Measurements from ENCODE around the gene KITLG.
A peak's percentile ranks its signal among the peaks of the same experiment; 100 is the strongest.

KITLG gene

DNA sequence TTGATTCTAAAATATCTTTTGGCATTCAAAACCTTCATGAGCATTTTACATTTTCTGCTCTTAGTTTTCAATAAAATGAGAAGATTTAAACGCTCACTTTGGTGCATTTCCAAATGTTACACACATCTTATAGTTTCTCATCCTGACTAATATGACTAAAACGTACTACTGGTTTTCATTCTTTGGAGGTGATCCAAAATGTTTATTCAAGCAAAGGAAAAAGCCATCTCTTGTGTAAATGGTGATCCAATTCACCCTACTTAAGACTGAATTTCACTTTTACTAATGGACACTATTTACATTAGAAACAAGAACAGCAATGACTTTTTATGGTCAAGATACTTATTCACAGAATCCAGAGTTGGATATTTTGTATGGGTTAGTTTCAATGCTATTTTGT is 86.6 kb downstream of the KITLG start:
- no peak overlapping the region for H3K23ac ChIP-seq (ENCODE audit: low read depth, low read length, poor library complexity)
- no peak overlapping the region for H3K4me2 ChIP-seq (ENCODE audit: insufficient read depth, low read length, poor library complexity, severe bottlenecking)
- H2BK120ac ChIP-seq (ENCODE audit: low read depth, low read length): no peak overlapping the region
- H2AK5ac ChIP-seq (ENCODE audit: low read depth, low read length): no peak overlapping the region
- H3K27me3 ChIP-seq (ENCODE audit: control insufficient read depth in 3 of 3, insufficient read depth in 3 of 3, low read depth in 1 of 3, low read length in 3 of 3): no peaks in the 10 kb centered on the region
- no CpG with 5 or more reads among the region's 2 CpGs for WGBS, 2 donors (ENCODE audit: extremely low coverage in 2 of 2, insufficient read length in 2 of 2, insufficient replicate concordance in 1 of 2)
- no peak overlapping the region for H3K18ac ChIP-seq (ENCODE audit: low read length)
- H3K4ac ChIP-seq (ENCODE audit: low read length): no peak overlapping the region
- H3K9ac ChIP-seq (ENCODE audit: low read depth, low read length, poor library complexity): no peak overlapping the region
- H2BK15ac ChIP-seq (ENCODE audit: low read length): no peak overlapping the region
- no peak overlapping the region for H2AFZ ChIP-seq (ENCODE audit: low read length)
- no peak overlapping the region for H3K14ac ChIP-seq (ENCODE audit: low read length)
- H3K9me3 ChIP-seq (replicated peaks in 1 of 2; ENCODE audit: control insufficient read depth in 2 of 2, insufficient read depth in 1 of 2, low read depth in 1 of 2, low read length in 2 of 2): no peaks in the 10 kb centered on the region
- DNase-seq (ENCODE audit: low spot score): no peak
- H3K27ac ChIP-seq (replicated peaks; ENCODE audit: low read length): no peak overlapping the region
- H3K79me1 ChIP-seq (ENCODE audit: low read depth, low read length): no peaks in the 10 kb centered on the region
- no peaks in the 10 kb centered on the region for H3K4me1 ChIP-seq (ENCODE audit: control insufficient read depth in 2 of 2, insufficient read depth in 1 of 2, low read depth in 1 of 2, low read length in 2 of 2)
- no peak overlapping the region for H2BK12ac ChIP-seq (ENCODE audit: low read length)
- no peak overlapping the region for H2BK5ac ChIP-seq (ENCODE audit: low read length)
- no peak overlapping the region for H3K4me3 ChIP-seq (ENCODE audit: low read length in 2 of 2)
- no peak overlapping the region for H4K91ac ChIP-seq (ENCODE audit: low read depth, low read length, poor library complexity)
- no peak overlapping the region for H4K8ac ChIP-seq (ENCODE audit: low read depth, low read length)
- H3K36me3 ChIP-seq (replicated peaks in 1 of 2; ENCODE audit: control insufficient read depth in 2 of 2, insufficient read depth in 2 of 2, low read length in 2 of 2): peaks cover 0 to 8% of the 10 kb centered on the region in 2 donors

DNA sequence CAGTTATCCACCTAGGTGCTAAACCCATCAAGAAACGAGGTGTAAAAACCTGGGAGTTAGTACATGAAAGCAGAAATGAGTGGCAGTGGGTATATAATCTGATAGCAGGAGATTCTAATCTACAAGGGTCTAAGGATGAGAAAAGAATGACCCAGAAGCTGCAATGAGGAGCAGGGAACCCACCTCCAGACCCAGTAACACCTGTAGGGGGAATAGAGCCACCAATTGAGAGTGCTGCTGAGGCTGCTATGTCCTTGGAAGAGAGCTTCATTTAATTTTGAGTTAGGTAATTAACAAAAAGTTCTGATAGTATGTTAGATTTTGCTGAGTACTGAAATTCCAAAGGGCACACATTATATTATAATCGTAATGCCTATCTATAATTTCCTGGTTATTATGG is 89.8 kb downstream of the KITLG start:
- Histone ChIP-seq H2BK12ac (ENCODE audit: low read length) (no peak overlapping the region), H3K9ac (ENCODE audit: low read depth, low read length, poor library complexity) (no peak overlapping the region), H3K14ac (ENCODE audit: low read length) (no peak overlapping the region)

DNA sequence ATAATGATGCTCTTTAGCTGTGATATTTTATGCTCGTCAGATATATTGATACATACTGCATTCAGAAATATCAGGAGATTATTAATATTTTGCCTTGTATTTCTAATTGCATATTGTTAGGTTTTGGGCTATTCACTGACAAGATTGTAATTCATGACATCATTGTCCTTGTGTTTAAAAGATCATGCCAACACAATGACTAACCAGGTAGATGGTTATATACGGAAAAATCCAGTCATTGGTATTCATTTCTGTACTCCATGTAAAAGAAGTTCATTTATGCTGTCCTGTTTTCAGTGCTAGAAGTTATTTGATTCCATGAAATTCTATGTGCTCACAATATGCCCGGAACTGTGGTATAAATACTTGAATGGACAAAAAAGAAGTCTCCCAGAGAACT is 107.5 kb downstream of the KITLG start:
- H3K23ac ChIP-seq (ENCODE audit: low read depth, low read length, poor library complexity): no peak overlapping the region
- no peak overlapping the region for H2BK12ac ChIP-seq (ENCODE audit: low read length)
- H3K79me1 ChIP-seq (ENCODE audit: low read depth, low read length): no peaks in the 10 kb centered on the region
- no peak overlapping the region for H3K27ac ChIP-seq (replicated peaks; ENCODE audit: low read length)
- H3K4me3 ChIP-seq (ENCODE audit: low read length in 2 of 2): no peak overlapping the region
- H3K4me2 ChIP-seq (ENCODE audit: insufficient read depth, low read length, poor library complexity, severe bottlenecking): no peak overlapping the region
- H4K8ac ChIP-seq (ENCODE audit: low read depth, low read length): no peak overlapping the region
- H3K18ac ChIP-seq (ENCODE audit: low read length): no peak overlapping the region
- no peak for DNase-seq (ENCODE audit: low spot score)
- H3K14ac ChIP-seq (ENCODE audit: low read length): no peak overlapping the region
- H3K36me3 ChIP-seq (replicated peaks in 1 of 2; ENCODE audit: control insufficient read depth in 2 of 2, insufficient read depth in 2 of 2, low read length in 2 of 2): no peaks in the 10 kb centered on the region
- H3K9me3 ChIP-seq (replicated peaks in 1 of 2; ENCODE audit: control insufficient read depth in 2 of 2, insufficient read depth in 1 of 2, low read depth in 1 of 2, low read length in 2 of 2): no peaks in the 10 kb centered on the region
- H3K4ac ChIP-seq (ENCODE audit: low read length): no peak overlapping the region
- H3K9ac ChIP-seq (ENCODE audit: low read depth, low read length, poor library complexity): no peak overlapping the region
- no peak overlapping the region for H2BK120ac ChIP-seq (ENCODE audit: low read depth, low read length)
- H2AK5ac ChIP-seq (ENCODE audit: low read depth, low read length): no peak overlapping the region
- peaks cover 2 to 8% of the 10 kb centered on the region in 2 donors for H3K4me1 ChIP-seq (ENCODE audit: control insufficient read depth in 2 of 2, insufficient read depth in 1 of 2, low read depth in 1 of 2, low read length in 2 of 2)
- no peak overlapping the region for H4K91ac ChIP-seq (ENCODE audit: low read depth, low read length, poor library complexity)
- H3K27me3 ChIP-seq (ENCODE audit: control insufficient read depth in 3 of 3, insufficient read depth in 3 of 3, low read depth in 1 of 3, low read length in 3 of 3): no peaks in the 10 kb centered on the region
- no peak overlapping the region for H2BK5ac ChIP-seq (ENCODE audit: low read length)
- H2BK15ac ChIP-seq (ENCODE audit: low read length): no peak overlapping the region
- no CpG with 5 or more reads among the region's 3 CpGs for WGBS, 2 donors (ENCODE audit: extremely low coverage in 2 of 2, insufficient read length in 2 of 2, insufficient replicate concordance in 1 of 2)
- H2AFZ ChIP-seq (ENCODE audit: low read length): no peak overlapping the region

More for the DNA sequence above, 89.8 kb downstream of the KITLG start:
- Histone ChIP-seq H3K9me3 (replicated peaks in 1 of 2; ENCODE audit: control insufficient read depth in 2 of 2, insufficient read depth in 1 of 2, low read depth in 1 of 2, low read length in 2 of 2) (no peaks in the 10 kb centered on the region), H2BK15ac (ENCODE audit: low read length) (no peak overlapping the region), H4K8ac (ENCODE audit: low read depth, low read length) (no peak overlapping the region), H3K79me1 (ENCODE audit: low read depth, low read length) (no peaks in the 10 kb centered on the region), H3K23ac (ENCODE audit: low read depth, low read length, poor library complexity) (no peak overlapping the region), H2AK5ac (ENCODE audit: low read depth, low read length) (no peak overlapping the region), H2BK120ac (ENCODE audit: low read depth, low read length) (no peak overlapping the region), H3K36me3 (replicated peaks in 1 of 2; ENCODE audit: control insufficient read depth in 2 of 2, insufficient read depth in 2 of 2, low read length in 2 of 2) (no peaks in the 10 kb centered on the region), H2AFZ (ENCODE audit: low read length) (no peak overlapping the region), H3K4me1 (ENCODE audit: control insufficient read depth in 2 of 2, insufficient read depth in 1 of 2, low read depth in 1 of 2, low read length in 2 of 2) (no peaks in the 10 kb centered on the region), H3K4ac (ENCODE audit: low read length) (no peak overlapping the region), H4K91ac (ENCODE audit: low read depth, low read length, poor library complexity) (no peak overlapping the region), H2BK5ac (ENCODE audit: low read length) (no peak overlapping the region), H3K4me2 (ENCODE audit: insufficient read depth, low read length, poor library complexity, severe bottlenecking) (no peak overlapping the region), H3K27me3 (ENCODE audit: control insufficient read depth in 3 of 3, insufficient read depth in 3 of 3, low read depth in 1 of 3, low read length in 3 of 3) (no peaks in the 10 kb centered on the region), H3K18ac (ENCODE audit: low read length) (no peak overlapping the region), H3K4me3 (ENCODE audit: low read length in 2 of 2) (no peak overlapping the region), H3K27ac (replicated peaks; ENCODE audit: low read length) (no peak overlapping the region)
- DNase-seq (ENCODE audit: low spot score): no peak
- WGBS, 2 donors (ENCODE audit: extremely low coverage in 2 of 2, insufficient read length in 2 of 2, insufficient replicate concordance in 1 of 2): no CpG with 5 or more reads among the region's 2 CpGs

DNA sequence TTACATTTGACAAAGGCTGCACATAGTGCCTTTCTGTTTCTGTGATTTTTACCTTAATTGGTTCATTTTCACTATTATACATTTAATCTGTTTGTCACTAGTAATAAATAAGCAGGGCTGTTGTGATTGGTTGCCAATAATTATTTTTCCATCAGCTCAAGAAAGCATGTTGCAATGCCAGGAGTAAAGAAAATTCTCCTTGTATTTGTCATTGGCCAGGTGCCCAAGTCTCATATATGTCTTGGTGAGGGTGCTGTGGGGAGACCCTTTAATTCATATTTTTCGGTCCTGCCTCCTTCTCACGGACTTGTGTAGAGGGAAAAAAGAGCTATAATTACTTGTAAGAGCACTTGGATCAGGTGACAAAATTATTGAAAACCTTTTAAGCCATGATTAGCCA is 108.0 kb downstream of the KITLG start:
- Histone ChIP-seq H3K36me3 (replicated peaks in 1 of 2; ENCODE audit: control insufficient read depth in 2 of 2, insufficient read depth in 2 of 2, low read length in 2 of 2) (no peaks in the 10 kb centered on the region), H3K27ac (replicated peaks; ENCODE audit: low read length) (peak overlapping the region; percentile 75)

More for the DNA sequence above, 108.0 kb downstream of the KITLG start:
- WGBS, 2 donors (ENCODE audit: extremely low coverage in 2 of 2, insufficient read length in 2 of 2, insufficient replicate concordance in 1 of 2): no CpG with 5 or more reads among the region's 2 CpGs
- Histone ChIP-seq H3K18ac (ENCODE audit: low read length) (no peak overlapping the region), H2BK15ac (ENCODE audit: low read length) (no peak overlapping the region), H3K79me1 (ENCODE audit: low read depth, low read length) (no peaks in the 10 kb centered on the region), H2BK12ac (ENCODE audit: low read length) (no peak overlapping the region), H3K9ac (ENCODE audit: low read depth, low read length, poor library complexity) (no peak overlapping the region), H3K4me2 (ENCODE audit: insufficient read depth, low read length, poor library complexity, severe bottlenecking) (no peak overlapping the region), H3K4me1 (ENCODE audit: control insufficient read depth in 2 of 2, insufficient read depth in 1 of 2, low read depth in 1 of 2, low read length in 2 of 2) (peaks cover 2 to 8% of the 10 kb centered on the region in 2 donors), H2BK120ac (ENCODE audit: low read depth, low read length) (no peak overlapping the region), H2AK5ac (ENCODE audit: low read depth, low read length) (no peak overlapping the region), H3K23ac (ENCODE audit: low read depth, low read length, poor library complexity) (no peak overlapping the region), H4K91ac (ENCODE audit: low read depth, low read length, poor library complexity) (no peak overlapping the region), H3K4me3 (ENCODE audit: low read length in 2 of 2) (no peak overlapping the region), H2AFZ (ENCODE audit: low read length) (no peak overlapping the region), H4K8ac (ENCODE audit: low read depth, low read length) (no peak overlapping the region), H3K4ac (ENCODE audit: low read length) (no peak overlapping the region), H3K14ac (ENCODE audit: low read length) (no peak overlapping the region), H3K9me3 (replicated peaks in 1 of 2; ENCODE audit: control insufficient read depth in 2 of 2, insufficient read depth in 1 of 2, low read depth in 1 of 2, low read length in 2 of 2) (peaks cover 2 to 3% of the 10 kb centered on the region in 2 donors), H3K27me3 (ENCODE audit: control insufficient read depth in 3 of 3, insufficient read depth in 3 of 3, low read depth in 1 of 3, low read length in 3 of 3) (no peaks in the 10 kb centered on the region), H2BK5ac (ENCODE audit: low read length) (no peak overlapping the region)
- DNase-seq (ENCODE audit: low spot score): no peak

Measured in neuronal stem cell (in vitro differentiated cells).